GM23338 (cell line): ENCODE measurements around the gene TMEM201. TPM values are rescaled to one million over a fixed set of nuclear protein-coding genes. Genes with fewer than 3 reads are reported as not detected.

ENCODE experiments used
- ATAC-seq: fragments of 200-7000 bp; cut with Tn5 transposase; 3 replicates; pipeline ENCODE4 v1.9.1; 2020
- DNase-seq: peaks from one replicate; pipeline ENCODE4 v3.0.0-alpha.2; 2015; ENCODE audit warnings: low spot score
- H2AFZ ChIP-seq: fragments of 200-600 bp; sonication (generic); 2 replicates; pipeline ENCODE4 v1.8.0; 2016; ENCODE audit warnings: antibody characterized with exemption, mild to moderate bottlenecking, moderate library complexity
- H3F3A ChIP-seq: fragments of 200-600 bp; sonication (generic); replicated peaks from 2 replicates; pipeline ENCODE4 v1.8.0; 2017; ENCODE audit warnings: antibody characterized with exemption, mixed run types, low read depth
- H3K27ac ChIP-seq: fragments of 200-600 bp; sonication (generic); 2 replicates; pipeline ENCODE4 v1.6.1; 2016; ENCODE audit warnings: low read depth
- H3K27me3 ChIP-seq: fragments of 200-600 bp; sonication (generic); 2 replicates; pipeline ENCODE4 v1.8.0; 2016; ENCODE audit warnings: mild to moderate bottlenecking, mixed run types, moderate library complexity; ENCODE audit not compliant: insufficient read depth
- H3K36me3 ChIP-seq: fragments of 200-600 bp; sonication (generic); 2 replicates; pipeline ENCODE4 v1.8.0; 2016; ENCODE audit warnings: mild to moderate bottlenecking; ENCODE audit not compliant: insufficient read depth
- H3K4me1 ChIP-seq: fragments of 200-600 bp; sonication (generic); 2 replicates; pipeline ENCODE4 v1.8.0; 2016; ENCODE audit warnings: mild to moderate bottlenecking, moderate library complexity; ENCODE audit not compliant: insufficient read depth
- H3K4me2 ChIP-seq: fragments of 200-600 bp; sonication (generic); 2 replicates; pipeline ENCODE4 v1.7.1; 2017; ENCODE audit warnings: mixed run types
- H3K4me3 ChIP-seq: fragments of 200-600 bp; sonication (generic); 2 replicates; pipeline ENCODE4 v1.6.1; 2016; ENCODE audit warnings: mixed run types
- H3K79me2 ChIP-seq: fragments of 200-600 bp; sonication (generic); replicated peaks from 2 replicates; pipeline ENCODE4 v1.8.0; 2017; ENCODE audit warnings: mild to moderate bottlenecking; ENCODE audit not compliant: insufficient read depth
- H3K9me2 ChIP-seq: fragments of 200-600 bp; sonication (generic); 2 replicates; pipeline ENCODE4 v1.8.0; 2017; ENCODE audit not compliant: insufficient read depth
- H4K20me1 ChIP-seq: fragments of 200-600 bp; sonication (generic); replicated peaks from 2 replicates; pipeline ENCODE4 v1.8.0; 2017; ENCODE audit warnings: mild to moderate bottlenecking; ENCODE audit not compliant: insufficient read depth
- H3K27ac Mint-ChIP-seq: 2 replicates; pipeline ENCODE4 v1.8.0; 2020; ENCODE audit warnings: inconsistent platforms, mild to moderate bottlenecking, moderate library complexity, mixed read lengths
- H3K27me3 Mint-ChIP-seq: 3 replicates; pipeline ENCODE4 v1.8.0; 2022; ENCODE audit warnings: low read depth, mild to moderate bottlenecking, moderate library complexity, mixed read lengths, inconsistent platforms; ENCODE audit not compliant: insufficient read depth, poor library complexity
- H3K36me3 Mint-ChIP-seq: 3 replicates; pipeline ENCODE4 v1.8.0; 2021; ENCODE audit warnings: low read depth, mild to moderate bottlenecking, inconsistent platforms, moderate library complexity, mixed read lengths
- H3K4me1 Mint-ChIP-seq: 3 replicates; pipeline ENCODE4 v1.8.0; 2020; ENCODE audit warnings: mild to moderate bottlenecking, inconsistent platforms, mixed read lengths
- H3K4me3 Mint-ChIP-seq: 3 replicates; pipeline ENCODE4 v1.8.0; 2021; ENCODE audit warnings: moderate library complexity, mild to moderate bottlenecking, inconsistent platforms, mixed read lengths
- H3K9me3 Mint-ChIP-seq: 3 replicates; pipeline ENCODE4 v1.8.0; 2020; ENCODE audit warnings: moderate library complexity, mild to moderate bottlenecking, inconsistent platforms, mixed read lengths
- CTCF ChIP-seq, 2 experiments: fragments of 200-600 bp in 1 of 2; sonication (generic) in 1 of 2; conservative IDR thresholded peaks; 2 replicates each; pipeline versions ENCODE4 v1.5.1 to v1.6.1; 2016 to 2017; ENCODE audit warnings: antibody characterized with exemption in 2 of 2, low read depth in 2 of 2, mild to moderate bottlenecking in 2 of 2, moderate library complexity in 1 of 2
- ETS1 ChIP-seq: IDR thresholded peaks from 2 replicates; pipeline ENCODE4 v1.6.1; 2016; ENCODE audit warnings: antibody characterized with exemption
- EZH2 ChIP-seq: fragments of 200-600 bp; sonication (generic); IDR thresholded peaks from one replicate; pipeline ENCODE4 v1.8.0; 2017; ENCODE audit warnings: antibody characterized with exemption, mild to moderate bottlenecking, low read depth; ENCODE audit not compliant: unreplicated experiment
- EZH2phosphoT487 ChIP-seq: fragments of 200-600 bp; sonication (generic); IDR thresholded peaks from one replicate; pipeline ENCODE4 v1.8.1; 2018; ENCODE audit warnings: antibody characterized with exemption; ENCODE audit not compliant: unreplicated experiment
- NANOG ChIP-seq: IDR thresholded peaks from 2 replicates; pipeline ENCODE4 v1.6.1; 2016; ENCODE audit warnings: antibody characterized with exemption, borderline replicate concordance
- POLR2AphosphoS5 ChIP-seq: IDR thresholded peaks from 2 replicates; pipeline ENCODE4 v1.6.1; 2016; ENCODE audit warnings: antibody characterized with exemption, low read depth
- REST ChIP-seq: IDR thresholded peaks from one replicate; pipeline ENCODE4 v1.6.1; 2018; ENCODE audit warnings: antibody characterized with exemption; ENCODE audit not compliant: unreplicated experiment
- STAT1 ChIP-seq: IDR thresholded peaks from one replicate; pipeline ENCODE4 v1.6.1; 2016; ENCODE audit warnings: antibody characterized with exemption; ENCODE audit not compliant: unreplicated experiment
- ZNF114 ChIP-seq: fragments of 250-450 bp; sonication (Bioruptor Pico); IDR thresholded peaks from 2 replicates; pipeline ENCODE4 v1.5.0; 2020; ENCODE audit warnings: mild to moderate bottlenecking, moderate library complexity
- ZNF331 ChIP-seq: fragments of 250-450 bp; sonication (Bioruptor Pico); IDR thresholded peaks from 2 replicates; pipeline ENCODE4 v1.5.0; 2020; ENCODE audit warnings: low read depth, mild to moderate bottlenecking, moderate library complexity
- ZNF462 ChIP-seq: fragments of 250-450 bp; sonication (Bioruptor Pico); IDR thresholded peaks from 2 replicates; pipeline ENCODE4 v1.5.0; 2020; ENCODE audit warnings: mild to moderate bottlenecking, moderate library complexity
- polyA plus RNA-seq: library from polyadenylated mRNA; unstranded; fragments of >200 nt; fragmentation: Nextera tagmentation; extraction: Ambion mirVana; gene quantifications from 2 replicates; pipeline ENCODE4 v1.2.1, GENCODE V29; 2016
- total RNA-seq: library from RNA; depleted of rRNA; stranded (reverse); fragments of >200 nt; shearing (Covaris generic); gene quantifications from 2 replicates; pipeline ENCODE4 v1.2.3, GENCODE V29; 2014

TMEM201 gene
- total and polyA plus RNA-seq, 2 experiments from 2014 or later = 11.6 to 27.2 TPM

GRCh38 chr1:9607352-9607751 lies 18.6 kb downstream of the TMEM201 start:
- Histone ChIP-seq H3K4me3 (no peak overlapping the region), H2AFZ (no peak overlapping the region), H3K27me3 (no peaks in the 10 kb centered on the region), H3K27ac (no peak overlapping the region), H3K4me2 (no peak overlapping the region), H3K36me3 (0 out of 2 replicates have a peak, but pooled peaks cover 3% of the 10 kb centered on the region), H3K4me1 (no peaks in the 10 kb centered on the region), H3K9me2 (no peaks in the 10 kb centered on the region), H3F3A (no peaks in the 10 kb centered on the region), H4K20me1 (no peaks in the 10 kb centered on the region; the same call in 1 of the 2 replicates), H3K79me2 (no peaks in the 10 kb centered on the region)
- DNase-seq (no peak), ATAC-seq (no peak)
- Mint-ChIP-seq H3K27me3 (peaks cover 8% of the 10 kb centered on the region), H3K27ac (no peak overlapping the region), H3K4me3 (no peak overlapping the region), H3K4me1 (0 out of 3 replicates have a peak, but pooled peaks cover 2% of the 10 kb centered on the region), H3K9me3 (no peaks in the 10 kb centered on the region; the same call in 2 of the 3 replicates), H3K36me3 (peaks cover 18% of the 10 kb centered on the region)
- no peak for TF ChIP-seq REST
- no peak for TF ChIP-seq CTCF (conservative IDR thresholded peaks at IDR 0.05; ENCODE audit: low read depth in 2 of 2)
- no peak for TF ChIP-seq STAT1
- TF ChIP-seq POLR2AphosphoS5 = no peak
- no peak for TF ChIP-seq EZH2phosphoT487
- no peak for TF ChIP-seq EZH2
- TF ChIP-seq NANOG = no peak
- TF ChIP-seq ZNF114 = no peak
- no peak for TF ChIP-seq ZNF462
- no peak for TF ChIP-seq ZNF331 (CRISPR knock-in tag)
- TF ChIP-seq ETS1 = no peak
